ENCODE measurements around the gene MLX.

GRCh38 chr17:42519546-42520491 is 47.1 kb upstream of the MLX start:
- TF ChIP-seq CTCF (IDR thresholded peaks at IDR 0.05; ENCODE audit: low read depth, low read length): no peak
- no peak for TF ChIP-seq EZH2phosphoT487 (IDR thresholded peaks at IDR 0.05; ENCODE audit: low read depth)
